Body of pancreas (tissue), 4 donors: ENCODE measurements around the gene RAB20.

ENCODE experiments used
- CTCF ChIP-seq, 7 experiments: fragments of 450-650 bp in 4 of 7; fragments of 200-600 bp in 3 of 7; sonication (generic) in 3 of 7; IDR thresholded peaks; one replicate each; pipeline ENCODE4 v1.5.1; 2016 to 2019; ENCODE audit warnings: antibody characterized with exemption in 7 of 7
- POLR2A ChIP-seq, 3 donors: fragments of 450-650 bp; IDR thresholded peaks; one replicate each; pipeline ENCODE4 v1.6.1; 2016; ENCODE audit warnings: antibody characterized with exemption in 3 of 3, mild to moderate bottlenecking in 2 of 3

GRCh38 chr13:110478405-110479214, 82.9 kb downstream of the RAB20 start:
- TF ChIP-seq POLR2A (IDR thresholded peaks at IDR 0.05): no peak
- no peak for TF ChIP-seq CTCF (IDR thresholded peaks at IDR 0.05)
